CD14-positive monocyte (primary cell): ENCODE data around the gene RRP9. TPM values are rescaled to one million over a fixed set of nuclear protein-coding genes. Genes with fewer than 3 reads are reported as not detected.

Source experiments
- DNase-seq, 3 donors: peaks; one replicate each; pipeline ENCODE4 v3.0.0-alpha.2; 2011 to 2022
- H2AFZ ChIP-seq: 2 replicates; pipeline ENCODE4 v1.6.0; 2012; ENCODE audit warnings: mild to moderate bottlenecking, low read depth, low read length, inconsistent platforms; ENCODE audit not compliant: insufficient read depth, poor library complexity, severe bottlenecking
- H3K27ac ChIP-seq, 2 donors: 1 replicate in 1 of 2; 2 replicates in 1 of 2; pipeline ENCODE4 v1.5.1; 2012 to 2013; ENCODE audit warnings: low read length in 2 of 2, control low read depth in 1 of 2, inconsistent platforms in 1 of 2, low read depth in 1 of 2, mild to moderate bottlenecking in 1 of 2
- H3K27me3 ChIP-seq, 2 donors: one replicate each; pipeline versions ENCODE4 v1.6.0 to v1.6.1; 2011 to 2013; ENCODE audit warnings: low read length in 2 of 2; ENCODE audit not compliant: control insufficient read depth in 2 of 2, insufficient read depth in 2 of 2
- H3K36me3 ChIP-seq, 2 donors: replicated peaks in 1 of 2; 1 replicate in 1 of 2; 2 replicates in 1 of 2; pipeline versions ENCODE4 v1.5.1 to v1.6.1; 2012 to 2013; ENCODE audit warnings: low read length in 2 of 2, control low read depth in 1 of 2, inconsistent platforms in 1 of 2, mild to moderate bottlenecking in 1 of 2; ENCODE audit not compliant: insufficient read depth in 2 of 2, control insufficient read depth in 1 of 2
- H3K4me1 ChIP-seq, 2 donors: 1 replicate in 1 of 2; 2 replicates in 1 of 2; pipeline versions ENCODE4 v1.5.1 to v1.6.1; 2012 to 2013; ENCODE audit warnings: low read length in 2 of 2, control low read depth in 1 of 2, inconsistent platforms in 1 of 2, mild to moderate bottlenecking in 1 of 2, moderate library complexity in 1 of 2; ENCODE audit not compliant: insufficient read depth in 2 of 2, control insufficient read depth in 1 of 2
- H3K4me2 ChIP-seq: replicated peaks from 2 replicates; pipeline ENCODE3; 2012; ENCODE audit warnings: low read length, moderate library complexity, mild to moderate bottlenecking; ENCODE audit not compliant: poor library complexity, severe bottlenecking; ENCODE audit errors: extremely low read depth
- H3K4me3 ChIP-seq, 3 experiments: fragments of 200-600 bp in 1 of 3; sonication (generic) in 1 of 3; replicated peaks in 1 of 3; 1 replicate in 2 of 3; 2 replicates in 1 of 3; pipeline ENCODE4 v1.5.1; 2011 to 2013; ENCODE audit warnings: low read length in 3 of 3, mild to moderate bottlenecking in 3 of 3, control low read depth in 2 of 3, low read depth in 2 of 3, inconsistent platforms in 1 of 3, moderate library complexity in 1 of 3
- H3K79me2 ChIP-seq: 2 replicates; pipeline ENCODE4 v1.6.0; 2012; ENCODE audit warnings: mild to moderate bottlenecking, control low read depth, inconsistent platforms, low read length, moderate library complexity; ENCODE audit not compliant: insufficient read depth
- H3K9ac ChIP-seq: 2 replicates; pipeline ENCODE4 v1.6.0; 2017; ENCODE audit warnings: low read length, mild to moderate bottlenecking; ENCODE audit not compliant: insufficient read depth, poor library complexity, severe bottlenecking
- H3K9me3 ChIP-seq, 2 donors: replicated peaks in 1 of 2; 1 replicate in 1 of 2; 2 replicates in 1 of 2; pipeline versions ENCODE4 v1.5.1 to v1.6.1; 2012 to 2013; ENCODE audit warnings: low read length in 2 of 2, control low read depth in 1 of 2; ENCODE audit not compliant: control insufficient read depth in 1 of 2, insufficient read depth in 1 of 2
- H4K20me1 ChIP-seq: 2 replicates; pipeline ENCODE4 v1.6.0; 2012; ENCODE audit warnings: mild to moderate bottlenecking, low read length, control low read depth, moderate library complexity; ENCODE audit not compliant: insufficient read depth
- H3K27ac Mint-ChIP-seq, 7 donors: one replicate each; pipeline ENCODE4 v1.8.0; 2020; ENCODE audit warnings: mild to moderate bottlenecking in 7 of 7, mixed read lengths in 7 of 7, moderate library complexity in 6 of 7, inconsistent platforms in 2 of 7
- H3K27me3 Mint-ChIP-seq, 3 donors: one replicate each; pipeline ENCODE4 v1.8.0; 2021 to 2022; ENCODE audit warnings: low read depth in 3 of 3, mild to moderate bottlenecking in 3 of 3, mixed read lengths in 3 of 3, moderate library complexity in 3 of 3, inconsistent platforms in 1 of 3
- H3K36me3 Mint-ChIP-seq, 2 donors: one replicate each; pipeline ENCODE4 v1.8.0; 2020; ENCODE audit warnings: mixed read lengths in 2 of 2, inconsistent platforms in 1 of 2, mild to moderate bottlenecking in 1 of 2
- H3K4me1 Mint-ChIP-seq: one replicate; pipeline ENCODE4 v1.8.0; 2020; ENCODE audit warnings: mild to moderate bottlenecking, mixed read lengths
- H3K4me3 Mint-ChIP-seq, 2 donors: one replicate each; pipeline ENCODE4 v1.8.0; 2020; ENCODE audit warnings: mild to moderate bottlenecking in 2 of 2, mixed read lengths in 2 of 2, moderate library complexity in 1 of 2
- H3K9me3 Mint-ChIP-seq, 7 donors: one replicate each; pipeline ENCODE4 v1.8.0; 2020 to 2022; ENCODE audit warnings: mixed read lengths in 7 of 7, mild to moderate bottlenecking in 6 of 7, moderate library complexity in 6 of 7, inconsistent platforms in 2 of 7
- WGBS: methylation state at CpG from one replicate; pipeline ENCODE4 v1.1.5; 2013; ENCODE audit warnings: missing lambda C conversion rate; ENCODE audit not compliant: insufficient coverage; 5-methylcytosine and 5-hydroxymethylcytosine counted together
- intact Hi-C, 2 donors: fragments of 100-400 bp; cut with micrococcal nuclease; formaldehyde crosslinking; loops; one replicate each; pipeline versions ENCODE4 v1.15.0 to v1.15.1; 2023
- polyA plus RNA-seq, 3 donors: library from polyadenylated mRNA; depleted of rRNA in 1 of 3; unstranded in 2 of 3; stranded (reverse) in 1 of 3; fragments of 300-500 nt in 2 of 3; fragments of >200 nt in 1 of 3; fragmentation: Illumina TruSeq in 2 of 3; gene quantifications; 1 replicate in 2 of 3; 2 replicates in 1 of 3; pipeline ENCODE4 v1.2.3, GENCODE V29; 2012 to 2021
- TF ChIP-seq, protein P1 (sequence below): fragments of 200-600 bp; IDR thresholded peaks from one replicate; pipeline ENCODE4 v1.8.0; 2022; ENCODE audit warnings: antibody characterized with exemption, mild to moderate bottlenecking

The RRP9 gene
- polyA plus RNA-seq, 3 donors: 6.7 to 10.4 (median 9.9) TPM

DNA sequence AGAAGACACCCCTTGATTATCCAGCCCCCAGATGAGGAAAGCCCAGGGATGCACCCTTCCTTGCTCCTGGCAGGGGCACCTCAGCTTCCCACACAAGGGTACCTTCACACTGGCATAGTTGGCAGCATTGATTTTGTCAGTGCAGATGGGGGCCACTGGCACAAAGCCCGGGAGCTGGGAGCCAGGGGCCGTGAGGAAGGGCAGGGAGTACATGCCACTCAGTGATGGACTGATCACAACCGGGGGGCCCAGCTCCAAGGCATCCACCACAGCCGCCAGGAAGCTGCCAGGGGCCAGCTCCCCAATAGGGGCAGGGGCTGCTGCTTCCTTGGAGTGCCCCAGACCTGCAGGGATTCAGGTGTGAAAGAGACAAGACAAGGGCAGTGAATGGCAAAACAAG lies 28.1 kb upstream of the RRP9 start:
- H3K36me3 Mint-ChIP-seq: peaks cover 10 to 11% of the 10 kb centered on the region in 2 donors
- peaks cover 33 to 41% (median 37%) of the 10 kb centered on the region in 3 donors for H3K27me3 Mint-ChIP-seq
- Histone ChIP-seq H3K4me3 (no peak overlapping the region), H3K4me1 (peaks cover 26 to 32% of the 10 kb centered on the region in 2 donors), H3K27ac (no peak overlapping the region), H3K9me3 (no peaks in the 10 kb centered on the region), H2AFZ (no peak overlapping the region), H3K36me3 (no peaks in the 10 kb centered on the region), H3K4me2 (no peak overlapping the region), H3K27me3 (peaks cover 10 to 32% of the 10 kb centered on the region in 2 donors), H3K9ac (no peak overlapping the region), H4K20me1 (peaks cover 4% of the 10 kb centered on the region), H3K79me2 (no peaks in the 10 kb centered on the region)
- H3K4me1 Mint-ChIP-seq: peaks cover 27% of the 10 kb centered on the region
- no peak overlapping the region for H3K27ac Mint-ChIP-seq
- DNase-seq: no peak
- intact Hi-C loops: no loop called here
- WGBS: 98% methylated on average over 4 of the region's 4 CpGs
- no peak overlapping the region for H3K4me3 Mint-ChIP-seq
- peaks cover 0 to 17% (median 0%) of the 10 kb centered on the region in 7 donors for H3K9me3 Mint-ChIP-seq
- TF ChIP-seq, protein P1, sequence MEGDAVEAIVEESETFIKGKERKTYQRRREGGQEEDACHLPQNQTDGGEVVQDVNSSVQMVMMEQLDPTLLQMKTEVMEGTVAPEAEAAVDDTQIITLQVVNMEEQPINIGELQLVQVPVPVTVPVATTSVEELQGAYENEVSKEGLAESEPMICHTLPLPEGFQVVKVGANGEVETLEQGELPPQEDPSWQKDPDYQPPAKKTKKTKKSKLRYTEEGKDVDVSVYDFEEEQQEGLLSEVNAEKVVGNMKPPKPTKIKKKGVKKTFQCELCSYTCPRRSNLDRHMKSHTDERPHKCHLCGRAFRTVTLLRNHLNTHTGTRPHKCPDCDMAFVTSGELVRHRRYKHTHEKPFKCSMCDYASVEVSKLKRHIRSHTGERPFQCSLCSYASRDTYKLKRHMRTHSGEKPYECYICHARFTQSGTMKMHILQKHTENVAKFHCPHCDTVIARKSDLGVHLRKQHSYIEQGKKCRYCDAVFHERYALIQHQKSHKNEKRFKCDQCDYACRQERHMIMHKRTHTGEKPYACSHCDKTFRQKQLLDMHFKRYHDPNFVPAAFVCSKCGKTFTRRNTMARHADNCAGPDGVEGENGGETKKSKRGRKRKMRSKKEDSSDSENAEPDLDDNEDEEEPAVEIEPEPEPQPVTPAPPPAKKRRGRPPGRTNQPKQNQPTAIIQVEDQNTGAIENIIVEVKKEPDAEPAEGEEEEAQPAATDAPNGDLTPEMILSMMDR: no peak

DNA sequence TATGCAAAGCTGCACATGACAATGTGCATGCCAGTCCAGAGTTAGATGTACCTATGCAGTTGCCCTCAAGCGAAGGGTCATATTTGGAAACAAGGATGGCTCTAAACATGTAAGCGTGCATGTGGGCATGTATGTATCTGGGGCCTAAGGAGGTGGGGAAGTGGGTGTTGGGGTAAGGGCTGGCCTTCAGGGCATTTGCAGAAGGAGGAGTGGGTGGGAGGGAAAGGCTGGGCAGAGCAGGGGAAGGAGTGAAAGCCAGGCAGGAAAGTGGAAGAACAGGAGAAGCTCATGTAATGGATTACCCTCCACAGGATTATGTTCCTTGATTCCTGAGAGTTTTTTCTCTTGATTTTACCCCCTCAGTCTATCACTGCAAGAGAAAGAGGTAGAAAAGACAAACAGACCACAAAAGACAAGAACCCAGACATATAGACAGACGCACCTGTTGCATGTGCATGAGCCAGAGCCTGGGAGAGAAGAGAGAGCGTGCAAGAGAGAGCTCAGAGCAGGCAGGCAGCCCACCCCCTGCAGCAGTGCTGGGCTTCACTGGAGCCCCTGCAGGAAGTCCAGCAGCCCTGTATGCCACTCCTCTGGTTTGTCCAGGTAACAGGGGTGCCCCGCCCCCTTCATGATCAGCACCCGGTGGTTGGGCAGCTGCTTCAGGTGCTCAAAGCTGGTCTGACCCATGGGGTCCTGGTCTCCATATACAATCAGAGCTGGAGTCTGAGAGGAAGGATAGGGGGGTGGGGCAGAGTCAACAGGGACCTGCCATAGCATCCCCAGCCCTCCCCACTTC lies 27.4 kb upstream of the RRP9 start:
- WGBS: 100% methylated on average over 4 of the region's 6 CpGs
- Histone ChIP-seq H3K36me3 (no peaks in the 10 kb centered on the region), H3K4me3 (no peak overlapping the region), H3K9ac (no peak overlapping the region), H3K27me3 (peaks cover 10 to 38% of the 10 kb centered on the region in 2 donors), H2AFZ (no peak overlapping the region), H3K4me2 (no peak overlapping the region), H3K79me2 (no peaks in the 10 kb centered on the region), H3K9me3 (no peaks in the 10 kb centered on the region), H3K4me1 (peaks cover 19 to 24% of the 10 kb centered on the region in 2 donors), H3K27ac (no peak overlapping the region), H4K20me1 (peaks cover 4% of the 10 kb centered on the region)
- intact Hi-C loops: no loop called here
- H3K9me3 Mint-ChIP-seq: peaks cover 0 to 17% (median 0%) of the 10 kb centered on the region in 7 donors
- TF ChIP-seq, protein P1: no peak
- H3K4me3 Mint-ChIP-seq: peak overlapping the region in 1 of 2 donors; percentile 85
- peaks cover 20% of the 10 kb centered on the region for H3K4me1 Mint-ChIP-seq
- peaks cover 35 to 47% (median 40%) of the 10 kb centered on the region in 3 donors for H3K27me3 Mint-ChIP-seq
- no peak for DNase-seq
- H3K36me3 Mint-ChIP-seq: peaks cover 10 to 12% of the 10 kb centered on the region in 2 donors
- H3K27ac Mint-ChIP-seq: no peak overlapping the region
